ENCODE measurements around the gene ZNF219. TPM values are rescaled to one million over a fixed set of nuclear protein-coding genes. Genes with fewer than 3 reads are reported as not detected.

Gene ZNF219
- total RNA-seq, 2 donors from 2014 or later, result 44.0 to 79.6 TPM

DNA sequence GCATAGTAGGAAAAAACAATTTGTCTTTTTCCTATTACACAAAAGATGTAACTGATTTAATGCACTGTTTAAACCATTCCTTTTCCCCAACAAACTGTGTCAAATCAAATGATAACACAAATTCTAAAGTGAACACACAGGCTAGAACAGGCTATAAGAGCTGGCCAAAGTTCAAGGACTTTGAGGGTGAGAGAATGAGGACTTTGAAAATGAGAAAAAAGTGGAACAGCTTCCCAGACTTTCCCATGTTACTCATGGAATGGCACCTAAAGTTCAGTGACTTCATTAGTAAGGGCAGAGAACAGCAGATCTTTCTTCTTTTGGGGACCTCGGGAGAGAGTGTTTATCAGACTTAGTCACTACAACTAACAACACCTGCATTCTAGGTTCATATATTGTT lies 25.0 kb upstream of the ZNF219 start:
- intact Hi-C loops (cut with DNase I), result no loop called here
- Histone ChIP-seq H3K27ac (no peak overlapping the region), H3K4me3 (no peak overlapping the region), H3K27me3 (no peaks in the 10 kb centered on the region), H3K36me3 (no peaks in the 10 kb centered on the region), H3K9ac (ENCODE audit: low read depth in 2 of 2, low read length in 2 of 2) (no peak overlapping the region), H3K4me1 (no peaks in the 10 kb centered on the region), H3K9me3 (no peaks in the 10 kb centered on the region)
- TF ChIP-seq, protein P1, sequence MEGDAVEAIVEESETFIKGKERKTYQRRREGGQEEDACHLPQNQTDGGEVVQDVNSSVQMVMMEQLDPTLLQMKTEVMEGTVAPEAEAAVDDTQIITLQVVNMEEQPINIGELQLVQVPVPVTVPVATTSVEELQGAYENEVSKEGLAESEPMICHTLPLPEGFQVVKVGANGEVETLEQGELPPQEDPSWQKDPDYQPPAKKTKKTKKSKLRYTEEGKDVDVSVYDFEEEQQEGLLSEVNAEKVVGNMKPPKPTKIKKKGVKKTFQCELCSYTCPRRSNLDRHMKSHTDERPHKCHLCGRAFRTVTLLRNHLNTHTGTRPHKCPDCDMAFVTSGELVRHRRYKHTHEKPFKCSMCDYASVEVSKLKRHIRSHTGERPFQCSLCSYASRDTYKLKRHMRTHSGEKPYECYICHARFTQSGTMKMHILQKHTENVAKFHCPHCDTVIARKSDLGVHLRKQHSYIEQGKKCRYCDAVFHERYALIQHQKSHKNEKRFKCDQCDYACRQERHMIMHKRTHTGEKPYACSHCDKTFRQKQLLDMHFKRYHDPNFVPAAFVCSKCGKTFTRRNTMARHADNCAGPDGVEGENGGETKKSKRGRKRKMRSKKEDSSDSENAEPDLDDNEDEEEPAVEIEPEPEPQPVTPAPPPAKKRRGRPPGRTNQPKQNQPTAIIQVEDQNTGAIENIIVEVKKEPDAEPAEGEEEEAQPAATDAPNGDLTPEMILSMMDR (IDR thresholded peaks at IDR 0.05), result no peak
- no peak for DNase-seq

DNA sequence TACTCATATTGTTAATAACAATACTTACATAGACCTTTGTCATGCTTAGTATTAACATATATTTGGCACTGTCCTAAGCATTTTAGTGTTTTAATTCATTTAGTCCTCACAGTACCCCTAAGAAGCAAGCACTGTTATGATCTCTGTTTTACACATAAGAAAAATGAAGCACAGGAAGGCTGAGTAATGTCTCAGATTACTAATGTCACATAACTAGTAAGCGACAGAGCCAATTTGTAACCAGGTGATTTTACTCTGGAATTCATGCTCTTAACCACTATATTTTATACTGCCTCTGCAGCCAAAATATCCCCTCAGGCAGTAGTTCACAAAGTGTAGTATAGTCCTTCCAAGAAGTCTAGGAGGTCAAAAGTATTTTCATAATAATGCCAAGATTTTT lies 22.7 kb upstream of the ZNF219 start:
- Histone ChIP-seq H3K27ac (no peak overlapping the region), H3K4me1 (no peaks in the 10 kb centered on the region), H3K36me3 (no peaks in the 10 kb centered on the region), H3K27me3 (no peaks in the 10 kb centered on the region), H3K4me3 (no peak overlapping the region), H3K9me3 (no peaks in the 10 kb centered on the region), H3K9ac (ENCODE audit: low read depth in 2 of 2, low read length in 2 of 2) (no peak overlapping the region)
- TF ChIP-seq, protein P1 (IDR thresholded peaks at IDR 0.05), result no peak
- intact Hi-C loops (cut with DNase I), result no loop called here
- no peak for DNase-seq

DNA sequence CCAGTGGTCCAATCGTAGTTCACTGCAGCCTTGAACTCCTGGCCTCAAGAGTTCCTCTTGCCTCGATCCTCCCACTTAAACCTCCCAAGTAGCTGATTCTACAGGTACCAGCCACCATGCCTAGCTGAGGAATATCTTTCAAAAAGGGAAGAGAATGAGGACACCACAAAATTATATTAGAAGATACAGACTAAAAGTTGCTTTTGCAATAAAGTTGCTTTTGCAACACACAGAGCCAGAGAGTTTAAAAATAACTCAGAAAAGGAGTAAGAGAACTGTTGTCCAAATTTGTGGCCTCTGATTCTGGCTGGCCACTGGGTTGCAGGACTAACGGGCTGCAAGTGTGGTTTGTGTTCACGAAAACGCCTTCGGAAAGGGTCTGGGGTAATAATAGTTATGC lies 22.2 kb upstream of the ZNF219 start:
- Histone ChIP-seq H3K4me1 (no peaks in the 10 kb centered on the region), H3K9ac (ENCODE audit: low read depth in 2 of 2, low read length in 2 of 2) (no peak overlapping the region), H3K27me3 (no peaks in the 10 kb centered on the region), H3K4me3 (no peak overlapping the region), H3K9me3 (no peaks in the 10 kb centered on the region), H3K36me3 (no peaks in the 10 kb centered on the region), H3K27ac (no peak overlapping the region)
- TF ChIP-seq, protein P1 (IDR thresholded peaks at IDR 0.05), result no peak
- DNase-seq, result no peak
- intact Hi-C loops (cut with DNase I), result no loop called here

DNA sequence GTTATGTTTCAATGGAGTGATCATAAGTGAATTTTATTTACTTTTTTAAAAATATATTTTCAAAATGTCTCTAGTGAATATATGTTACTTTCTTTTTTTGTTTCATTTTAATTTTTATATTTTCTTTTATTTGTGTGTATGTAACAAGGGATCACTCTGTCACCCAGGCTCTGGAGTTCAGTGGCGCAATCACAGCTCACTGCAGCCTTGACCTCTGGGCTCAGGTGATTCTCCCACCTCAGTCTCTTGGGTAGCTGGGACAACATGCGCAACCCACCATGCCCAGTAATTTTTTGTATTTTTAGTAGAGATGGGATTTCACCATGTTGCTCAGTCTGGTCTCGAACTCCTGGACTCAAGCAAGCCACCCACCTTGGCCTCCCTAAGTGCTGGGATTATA lies 20.5 kb upstream of the ZNF219 start:
- no peak overlapping the region for H3K4me3 ChIP-seq
- no peak for DNase-seq
- no peaks in the 10 kb centered on the region for H3K4me1 ChIP-seq
- TF ChIP-seq, protein P1 (IDR thresholded peaks at IDR 0.05), result no peak
- intact Hi-C loops (cut with DNase I), result no loop called here
- no peak overlapping the region for H3K9ac ChIP-seq (ENCODE audit: low read depth in 2 of 2, low read length in 2 of 2)
- no peaks in the 10 kb centered on the region for H3K36me3 ChIP-seq
- no peaks in the 10 kb centered on the region for H3K27me3 ChIP-seq
- no peak overlapping the region for H3K27ac ChIP-seq
- no peaks in the 10 kb centered on the region for H3K9me3 ChIP-seq

DNA sequence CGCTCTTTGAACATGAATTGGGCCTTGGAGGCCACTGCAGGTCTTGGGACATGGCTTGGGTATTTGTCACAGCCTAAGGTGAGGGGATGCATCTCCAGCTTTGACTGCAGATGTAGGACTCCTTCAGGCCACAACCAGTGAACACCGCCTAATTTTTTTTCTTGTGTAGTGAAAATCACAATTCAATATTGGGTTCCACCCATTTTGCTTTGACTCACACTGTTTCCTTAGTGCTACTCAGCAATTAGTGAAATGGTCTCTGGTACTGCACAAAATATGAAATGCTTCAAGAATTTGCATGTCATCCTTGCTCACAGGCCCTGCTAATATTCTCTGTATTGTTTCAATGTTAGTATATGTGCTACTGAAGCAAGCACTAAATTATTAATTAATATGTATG lies 14.9 kb upstream of the ZNF219 start:
- intact Hi-C loops (cut with DNase I), result no loop called here
- H3K9ac ChIP-seq (ENCODE audit: low read depth in 2 of 2, low read length in 2 of 2), result no peak overlapping the region
- H3K36me3 ChIP-seq, result no peaks in the 10 kb centered on the region
- H3K4me1 ChIP-seq, result no peaks in the 10 kb centered on the region
- H3K27ac ChIP-seq, result no peak overlapping the region
- no peaks in the 10 kb centered on the region for H3K27me3 ChIP-seq
- no peak for DNase-seq
- no peaks in the 10 kb centered on the region for H3K9me3 ChIP-seq
- TF ChIP-seq, protein P1 (IDR thresholded peaks at IDR 0.05), result no peak
- no peak overlapping the region for H3K4me3 ChIP-seq

DNA sequence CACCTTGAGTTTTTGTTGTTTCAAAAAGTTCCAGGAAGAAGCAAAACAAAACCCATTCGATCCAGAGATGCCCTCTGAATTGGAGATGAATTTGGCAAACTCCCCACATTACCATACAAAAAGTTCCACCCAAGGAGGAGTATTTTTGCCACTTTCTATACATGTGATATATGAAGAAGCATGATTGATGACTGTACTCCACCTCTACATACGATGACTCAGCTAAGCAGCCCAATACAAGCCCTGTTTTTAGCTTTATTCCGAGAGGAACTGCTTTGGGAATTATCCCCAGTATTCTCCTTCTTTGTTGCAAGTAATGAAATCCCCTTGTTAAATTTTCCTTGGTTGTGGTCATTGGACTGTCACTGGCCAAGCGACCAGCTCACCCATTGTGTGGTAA lies 13.8 kb upstream of the ZNF219 start:
- intact Hi-C loops (cut with DNase I), result no loop called here
- no peak for DNase-seq
- Histone ChIP-seq H3K36me3 (no peaks in the 10 kb centered on the region), H3K9ac (ENCODE audit: low read depth in 2 of 2, low read length in 2 of 2) (no peak overlapping the region), H3K4me3 (no peak overlapping the region), H3K9me3 (no peaks in the 10 kb centered on the region), H3K27ac (no peak overlapping the region), H3K4me1 (peaks cover 2% of the 10 kb centered on the region), H3K27me3 (no peaks in the 10 kb centered on the region)
- TF ChIP-seq, protein P1 (IDR thresholded peaks at IDR 0.05), result no peak
